BJ (cell line): ENCODE results near the gene CCDC171. TPM values are rescaled to one million over a fixed set of nuclear protein-coding genes. Genes with fewer than 3 reads are reported as not detected.
A peak's percentile ranks its signal among the peaks of the same experiment; 100 is the strongest.

Experiments used
- CTCF ChIA-PET: fragments of 350-600 bp; formaldehyde crosslinking; extraction: SDS; loops from one replicate; lab custom pipeline; 2021; ENCODE audit warnings: antibody characterized with exemption, inconsistent platforms; lab: Yijun Ruan, JAX
- POLR2A ChIA-PET: fragments of 300-600 bp; sonication (Branson Sonifier 250); formaldehyde crosslinking; extraction: SDS; loops from one replicate; lab custom pipeline; 2021; ENCODE audit warnings: antibody characterized with exemption; lab: Charles Lee
- DNase-seq: peaks from one replicate; pipeline ENCODE4 v3.0.0-alpha.2; 2011; ENCODE audit warnings: low read depth
- H3K27me3 ChIP-seq: 2 replicates; pipeline ENCODE4 v1.6.0; 2011; ENCODE audit warnings: low read length; ENCODE audit not compliant: control insufficient read depth, insufficient read depth
- H3K36me3 ChIP-seq: 2 replicates; pipeline ENCODE4 v1.5.1; 2011; ENCODE audit warnings: low read length; ENCODE audit not compliant: control insufficient read depth, insufficient read depth
- H3K4me3 ChIP-seq: 2 replicates; pipeline ENCODE4 v1.5.1; 2011; ENCODE audit warnings: low read depth, mild to moderate bottlenecking, control low read depth, low read length
- polyA plus RNA-seq: library from polyadenylated mRNA; depleted of rRNA; stranded (reverse); fragments of >200 nt; gene quantifications from 2 replicates; pipeline ENCODE4 v1.2.3, GENCODE V29; 2011
- TF ChIP-seq, protein P1 (sequence below): IDR thresholded peaks from 2 replicates; pipeline ENCODE4 v1.5.1; 2011; ENCODE audit warnings: low read depth, mild to moderate bottlenecking, control low read depth, inconsistent platforms, low read length, moderate library complexity; ENCODE audit not compliant: insufficient read depth

The CCDC171 gene
- polyA plus RNA-seq, 1 experiment, result 0.39 TPM

DNA sequence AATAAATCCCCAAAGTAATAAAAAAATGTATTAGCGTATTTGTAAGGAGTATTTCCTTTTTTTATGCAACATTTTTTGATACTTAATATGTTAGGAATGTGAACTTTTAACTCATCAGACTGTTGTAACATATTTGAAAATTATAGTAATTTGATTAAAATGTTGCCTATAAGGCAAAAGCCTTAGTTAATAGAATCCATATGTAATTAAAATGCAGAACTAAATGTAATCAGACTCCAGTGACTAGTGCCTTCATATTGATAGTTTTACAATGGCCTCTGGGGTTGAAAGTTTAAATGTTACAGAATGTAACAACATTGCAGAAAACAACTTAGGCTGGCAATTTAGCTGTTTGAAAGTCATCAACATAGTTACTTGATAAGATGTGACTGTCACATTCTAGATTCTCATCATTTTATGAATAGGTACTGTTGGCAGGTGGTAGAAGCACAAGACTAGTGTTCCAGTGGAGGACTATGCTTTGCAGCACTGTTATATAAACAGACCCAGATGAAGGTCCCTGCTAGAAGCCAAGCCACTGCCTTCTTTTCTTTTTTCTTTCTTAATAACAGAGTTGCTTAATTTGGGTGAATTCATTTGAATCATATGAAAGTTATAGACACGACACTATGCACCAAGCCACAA is 382.9 kb downstream of the CCDC171 start:
- CTCF ChIA-PET, result interaction anchor here (0.9 to 1.7 kb wide), 4 partner anchors 42 to 197 kb away, joined by 3 to 6 read pairs (median 4); no protein-coding TSS in a partner anchor
- DNase-seq, result peak; percentile 37
- no peaks in the 10 kb centered on the region for H3K27me3 ChIP-seq
- no peak overlapping the region for H3K4me3 ChIP-seq
- TF ChIP-seq, protein P1, sequence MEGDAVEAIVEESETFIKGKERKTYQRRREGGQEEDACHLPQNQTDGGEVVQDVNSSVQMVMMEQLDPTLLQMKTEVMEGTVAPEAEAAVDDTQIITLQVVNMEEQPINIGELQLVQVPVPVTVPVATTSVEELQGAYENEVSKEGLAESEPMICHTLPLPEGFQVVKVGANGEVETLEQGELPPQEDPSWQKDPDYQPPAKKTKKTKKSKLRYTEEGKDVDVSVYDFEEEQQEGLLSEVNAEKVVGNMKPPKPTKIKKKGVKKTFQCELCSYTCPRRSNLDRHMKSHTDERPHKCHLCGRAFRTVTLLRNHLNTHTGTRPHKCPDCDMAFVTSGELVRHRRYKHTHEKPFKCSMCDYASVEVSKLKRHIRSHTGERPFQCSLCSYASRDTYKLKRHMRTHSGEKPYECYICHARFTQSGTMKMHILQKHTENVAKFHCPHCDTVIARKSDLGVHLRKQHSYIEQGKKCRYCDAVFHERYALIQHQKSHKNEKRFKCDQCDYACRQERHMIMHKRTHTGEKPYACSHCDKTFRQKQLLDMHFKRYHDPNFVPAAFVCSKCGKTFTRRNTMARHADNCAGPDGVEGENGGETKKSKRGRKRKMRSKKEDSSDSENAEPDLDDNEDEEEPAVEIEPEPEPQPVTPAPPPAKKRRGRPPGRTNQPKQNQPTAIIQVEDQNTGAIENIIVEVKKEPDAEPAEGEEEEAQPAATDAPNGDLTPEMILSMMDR, result no peak
- POLR2A ChIA-PET, result no interaction called here
- no peaks in the 10 kb centered on the region for H3K36me3 ChIP-seq

DNA sequence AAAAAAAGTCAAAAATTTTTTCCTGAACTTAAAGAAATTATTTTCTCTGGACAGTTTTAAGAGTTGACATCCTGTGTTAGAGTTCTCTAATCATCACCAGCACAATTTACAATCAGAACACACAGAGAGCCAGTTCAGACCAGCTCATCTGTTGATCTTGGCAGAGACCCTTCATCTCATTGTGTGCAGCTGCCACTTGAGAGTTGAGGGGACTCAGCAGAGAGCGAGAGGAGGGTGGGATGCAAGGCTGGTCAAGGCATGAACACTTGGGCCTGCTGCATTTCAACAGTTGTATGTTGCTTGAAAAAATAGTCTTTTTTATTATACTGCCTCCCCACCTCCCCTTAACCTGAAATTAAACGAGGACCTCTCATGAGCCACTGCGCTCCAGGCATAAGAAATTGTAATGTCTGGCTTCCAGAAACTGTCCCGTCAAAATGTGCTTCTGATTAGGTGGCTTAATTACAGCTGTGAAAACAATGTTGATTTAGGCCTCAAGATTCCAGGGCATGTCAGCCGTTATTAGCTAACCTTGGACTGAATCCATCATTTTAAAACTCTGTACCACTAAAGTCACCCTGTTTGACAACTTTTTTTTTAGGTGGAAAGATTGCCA is 383.6 kb downstream of the CCDC171 start:
- ChIA-PET CTCF (interaction anchor here (0.6 to 1.7 kb wide), 4 partner anchors 42 to 464 kb away, joined by 3 to 6 read pairs (median 4); no protein-coding TSS in a partner anchor), POLR2A (no interaction called here)
- Histone ChIP-seq H3K4me3 (no peak overlapping the region), H3K27me3 (no peaks in the 10 kb centered on the region), H3K36me3 (no peaks in the 10 kb centered on the region)
- DNase-seq, result peak; percentile 65
- TF ChIP-seq, protein P1, result no peak

DNA sequence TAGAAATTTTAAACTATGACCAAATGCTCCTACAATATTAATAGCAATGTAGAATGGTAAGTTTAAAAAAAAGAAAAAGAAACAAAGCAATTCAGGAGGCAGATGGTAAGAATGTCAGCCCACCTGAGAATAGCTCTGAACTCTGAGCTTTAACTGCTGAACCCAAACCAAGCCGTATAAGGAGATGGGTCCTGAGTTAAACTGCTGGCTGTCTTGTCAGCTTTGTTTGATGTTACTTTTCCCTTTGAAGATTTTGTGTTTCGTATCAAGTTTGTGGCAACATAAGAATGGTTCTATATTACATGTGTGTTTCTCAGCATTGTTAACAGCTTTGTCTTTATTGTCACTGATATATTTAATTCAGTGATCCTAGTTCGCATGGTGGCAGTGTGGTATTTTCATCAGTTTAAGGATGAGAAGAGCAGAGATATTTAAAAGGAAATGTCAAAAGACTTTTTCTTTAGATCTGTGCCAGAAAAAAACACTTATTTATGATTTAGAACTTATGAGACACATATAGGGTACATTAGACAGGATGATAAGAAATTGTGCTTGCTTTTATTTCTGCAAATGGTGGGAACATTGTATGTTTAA is 390.1 kb downstream of the CCDC171 start:
- Histone ChIP-seq H3K27me3 (no peaks in the 10 kb centered on the region), H3K4me3 (no peak overlapping the region), H3K36me3 (no peaks in the 10 kb centered on the region)
- DNase-seq, result no peak
- CTCF ChIA-PET, result interaction anchor here (0.6 to 1.4 kb wide), 3 partner anchors 14 to 762 kb away, joined by 3 to 4 read pairs (median 3); no protein-coding TSS in a partner anchor
- POLR2A ChIA-PET, result no interaction called here
- TF ChIP-seq, protein P1, result no peak

DNA sequence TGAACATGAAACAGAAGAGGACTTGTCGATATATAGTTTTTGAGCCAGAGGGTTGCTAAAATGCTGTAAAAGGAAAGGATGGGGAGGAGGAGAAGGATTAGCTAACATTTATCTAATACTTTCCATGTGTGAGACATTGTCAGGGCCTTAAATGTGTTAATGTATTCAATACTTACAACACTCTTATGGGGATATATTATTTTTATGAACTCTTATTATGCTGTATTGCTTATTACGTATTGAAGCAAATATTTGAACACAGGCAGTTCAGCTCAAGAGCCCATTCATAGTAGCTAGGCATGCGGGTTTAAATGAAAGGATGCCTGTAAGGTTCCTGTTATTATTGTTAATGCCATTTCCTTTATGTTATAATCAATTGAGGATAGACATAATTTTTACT is 391.5 kb downstream of the CCDC171 start:
- Histone ChIP-seq H3K4me3 (no peak overlapping the region), H3K27me3 (no peaks in the 10 kb centered on the region), H3K36me3 (no peaks in the 10 kb centered on the region)
- TF ChIP-seq, protein P1, result no peak
- DNase-seq, result no peak
- ChIA-PET POLR2A (no interaction called here), CTCF (interaction anchor here (0.8 to 1.4 kb wide), 3 partner anchors 13 to 18 kb away, joined by 3 to 4 read pairs (median 4); no protein-coding TSS in a partner anchor)

DNA sequence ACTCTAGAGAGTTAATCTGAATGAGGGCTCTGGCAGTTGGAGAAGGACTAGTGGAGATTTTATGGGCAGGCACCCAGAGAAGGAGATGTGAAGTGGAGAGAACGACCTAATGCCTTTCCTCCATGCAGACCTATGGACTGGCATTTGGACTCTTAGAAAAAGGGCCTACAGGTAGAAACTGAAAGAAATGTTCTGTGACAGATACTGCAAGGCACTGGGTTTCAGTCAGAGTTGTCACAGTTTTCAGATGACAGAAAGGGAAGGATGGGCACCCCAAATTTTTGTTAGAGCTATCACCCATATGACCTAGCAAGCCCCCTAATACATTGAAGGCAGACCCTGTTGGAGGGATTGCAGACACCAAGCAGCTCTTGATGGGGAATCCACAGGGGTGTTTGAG is 406.8 kb downstream of the CCDC171 start:
- Histone ChIP-seq H3K36me3 (no peaks in the 10 kb centered on the region), H3K4me3 (no peak overlapping the region), H3K27me3 (no peaks in the 10 kb centered on the region)
- POLR2A ChIA-PET, result no interaction called here
- CTCF ChIA-PET, result no interaction called here
- TF ChIP-seq, protein P1, result no peak
- DNase-seq, result no peak
